ENCODE measurements around the gene UPF2.
A peak's percentile ranks its signal among the peaks of the same experiment; 100 is the strongest.
"Not testable (repeated sequence)": the region's sequence is repeated elsewhere in the genome, so short reads cannot be mapped to it uniquely, and the experiment has no call there.

Gene UPF2

GRCh38 chr10:12042797-12043651, at the start of gene UPF2:
Gene UPF2 (minus strand): TSS chr10:12042809. CDS start chr10:12035423, 7,386 bp downstream.
- DNase-seq (ENCODE audit: low read depth): peak; percentile 99

GRCh38 chr10:12091421-12091820, 48.8 kb upstream of the UPF2 start:
- DNase-seq (ENCODE audit: low read depth): no peak

GRCh38 chr10:12088919-12089318, 46.3 kb upstream of the UPF2 start:
- no peak for DNase-seq (ENCODE audit: low read depth)

GRCh38 chr10:12081879-12082557, 39.4 kb upstream of the UPF2 start:
- DNase-seq (ENCODE audit: low read depth): peak; percentile 57

GRCh38 chr10:12081470-12081869, 38.9 kb upstream of the UPF2 start:
- DNase-seq (ENCODE audit: low read depth): no peak

GRCh38 chr10:12077580-12078180, 35.1 kb upstream of the UPF2 start:
- no peak for DNase-seq (ENCODE audit: low read depth)

GRCh38 chr10:12073526-12073925, 30.9 kb upstream of the UPF2 start:
- DNase-seq (ENCODE audit: low read depth): peak; percentile 6

- not testable (repeated sequence) for DNase-seq (ENCODE audit: low read depth)
Measured at GRCh38 chr10:12071441-12071840, 28.8 kb upstream of the UPF2 start.

- peak; percentile 98 for DNase-seq (ENCODE audit: low read depth)
Measured at GRCh38 chr10:12068449-12069269, 26.1 kb upstream of the UPF2 start, which contains the start of gene DHTKD1. Gene DHTKD1 (plus strand): TSS chr10:12068954. CDS start chr10:12069034, 80 bp downstream.

GRCh38 chr10:12067336-12067735, 24.7 kb upstream of the UPF2 start:
- DNase-seq (ENCODE audit: low read depth): peak; percentile 88

GRCh38 chr10:12063483-12063818, 20.8 kb upstream of the UPF2 start:
- no peak for DNase-seq (ENCODE audit: low read depth)

GRCh38 chr10:12062754-12063482, 20.3 kb upstream of the UPF2 start:
- DNase-seq (ENCODE audit: low read depth): no peak

GRCh38 chr10:12061124-12061523, 18.5 kb upstream of the UPF2 start:
- no peak for DNase-seq (ENCODE audit: low read depth)

- no peak for DNase-seq (ENCODE audit: low read depth)
Measured at GRCh38 chr10:12056748-12057147, 14.1 kb upstream of the UPF2 start.

GRCh38 chr10:12055732-12056131, 13.1 kb upstream of the UPF2 start:
- DNase-seq (ENCODE audit: low read depth): no peak

- no peak for DNase-seq (ENCODE audit: low read depth)
Measured at GRCh38 chr10:12051241-12051640, 8.6 kb upstream of the UPF2 start.

GRCh38 chr10:12050528-12050927, 7.9 kb upstream of the UPF2 start:
- DNase-seq (ENCODE audit: low read depth): no peak

GRCh38 chr10:12048547-12048946, 5.9 kb upstream of the UPF2 start:
- no peak for DNase-seq (ENCODE audit: low read depth)

- DNase-seq (ENCODE audit: low read depth): no peak
Measured at GRCh38 chr10:12045596-12045995, 3.0 kb upstream of the UPF2 start.

- peak; percentile 29 for DNase-seq (ENCODE audit: low read depth)
Measured at GRCh38 chr10:12042409-12042796, 206 bp downstream of the UPF2 start.

GRCh38 chr10:12041766-12042408, 722 bp downstream of the UPF2 start:
- peak; percentile 43 for DNase-seq (ENCODE audit: low read depth)
